GM19023 (cell line): ENCODE results near the gene FBXO22.

Experiments used
- ATAC-seq: cut with Tn5 transposase; IDR thresholded peaks from one replicate; pipeline ENCODE4 v1.9.1; 2021; ENCODE audit warnings: mild to moderate bottlenecking, moderate library complexity; ENCODE audit not compliant: unreplicated experiment

FBXO22 gene

GRCh38 chr15:75918135-75918534, 14.5 kb downstream of the FBXO22 start:
- ATAC-seq: no peak

- no peak for ATAC-seq
Measured at GRCh38 chr15:75920079-75920478, 16.4 kb downstream of the FBXO22 start.

GRCh38 chr15:75921732-75922703, 18.3 kb downstream of the FBXO22 start:
- no peak for ATAC-seq

- ATAC-seq: no peak
Measured at GRCh38 chr15:75923756-75924155, 20.1 kb downstream of the FBXO22 start.

GRCh38 chr15:75924576-75924975, 20.9 kb downstream of the FBXO22 start:
- ATAC-seq: no peak

GRCh38 chr15:75925440-75925839, 21.8 kb downstream of the FBXO22 start:
- ATAC-seq: no peak

- no peak for ATAC-seq
Measured at GRCh38 chr15:75926931-75927330, 23.3 kb downstream of the FBXO22 start.

- no peak for ATAC-seq
Measured at GRCh38 chr15:75927601-75928000, 23.9 kb downstream of the FBXO22 start.

GRCh38 chr15:75928680-75929608, 25.3 kb downstream of the FBXO22 start:
- no peak for ATAC-seq

- no peak for ATAC-seq
Measured at GRCh38 chr15:75929799-75930565, 26.3 kb downstream of the FBXO22 start.

- ATAC-seq: no peak
Measured at GRCh38 chr15:75930866-75931265, 27.2 kb downstream of the FBXO22 start.

- ATAC-seq: no peak
Measured at GRCh38 chr15:75942464-75942863, 38.8 kb downstream of the FBXO22 start.

- ATAC-seq: no peak
Measured at GRCh38 chr15:75943246-75943645, 39.6 kb downstream of the FBXO22 start.

GRCh38 chr15:75943713-75944215, 40.1 kb downstream of the FBXO22 start:
- no peak for ATAC-seq

GRCh38 chr15:75945953-75946352, 42.3 kb downstream of the FBXO22 start:
- ATAC-seq: no peak

GRCh38 chr15:75947092-75947491, 43.4 kb downstream of the FBXO22 start:
- no peak for ATAC-seq

- ATAC-seq: no peak
Measured at GRCh38 chr15:75948761-75949296, 45.2 kb downstream of the FBXO22 start.

GRCh38 chr15:75952525-75952924, 48.8 kb downstream of the FBXO22 start:
- ATAC-seq: no peak

GRCh38 chr15:75955720-75956119, 52.0 kb downstream of the FBXO22 start:
- no peak for ATAC-seq

- ATAC-seq: no peak
Measured at GRCh38 chr15:75961331-75961730, 57.7 kb downstream of the FBXO22 start.
